A673 (cell line): ENCODE results near the gene SLC2A9. TPM values are rescaled to one million over a fixed set of nuclear protein-coding genes. Genes with fewer than 3 reads are reported as not detected.

Experiments used
- BruUV-seq: library from RNA; stranded (reverse); fragments of 400-500 nt; replicated peaks from 2 replicates; lab custom pipeline; 2021; lab: Mats Ljungman, UMichigan
- CTCF ChIA-PET: fragments of 300-600 bp; sonication (Branson Sonifier 250); formaldehyde crosslinking; loops from one replicate; lab custom pipeline; 2022; ENCODE audit warnings: antibody characterized with exemption; lab: Charles Lee
- POLR2A ChIA-PET: fragments of 300-600 bp; sonication (Branson Sonifier 250); formaldehyde crosslinking; loops from one replicate; lab custom pipeline; 2022; ENCODE audit warnings: antibody characterized with exemption; ENCODE audit not compliant: low non-redundant PET; lab: Charles Lee
- DNase-seq: peaks from one replicate; pipeline ENCODE4 v3.0.0-alpha.2; 2015; ENCODE audit warnings: low spot score
- H3K27ac ChIP-seq: fragments of 200-600 bp; sonication (generic); 2 replicates; pipeline ENCODE4 v1.5.1; 2016; ENCODE audit warnings: mixed run types, low read depth, mild to moderate bottlenecking, mixed read lengths, antibody characterized with exemption, low read length; ENCODE audit not compliant: poor library complexity, severe bottlenecking
- H3K27me3 ChIP-seq: fragments of 200-600 bp; sonication (generic); replicated peaks from 2 replicates; pipeline ENCODE4 v1.6.1; 2017; ENCODE audit warnings: mixed run types, low read depth, mild to moderate bottlenecking, mixed read lengths, antibody characterized with exemption, low read length; ENCODE audit not compliant: insufficient read depth, poor library complexity
- H3K36me3 ChIP-seq: fragments of 200-600 bp; sonication (generic); 2 replicates; pipeline ENCODE4 v1.6.1; 2016; ENCODE audit warnings: mixed run types, mild to moderate bottlenecking, mixed read lengths, antibody characterized with exemption, low read length; ENCODE audit not compliant: insufficient read depth, poor library complexity, severe bottlenecking
- H3K4me1 ChIP-seq: fragments of 200-600 bp; sonication (generic); 2 replicates; pipeline ENCODE4 v1.6.1; 2017; ENCODE audit warnings: mixed run types, mild to moderate bottlenecking, mixed read lengths, antibody characterized with exemption, low read length; ENCODE audit not compliant: insufficient read depth, poor library complexity, severe bottlenecking
- H3K4me3 ChIP-seq: fragments of 200-600 bp; sonication (generic); 2 replicates; pipeline ENCODE4 v1.5.1; 2016; ENCODE audit warnings: low read depth, mixed run types, mild to moderate bottlenecking, mixed read lengths, low read length; ENCODE audit not compliant: poor library complexity, severe bottlenecking
- H3K9me3 ChIP-seq: fragments of 200-600 bp; sonication (generic); 2 replicates; pipeline ENCODE4 v1.6.1; 2016; ENCODE audit warnings: mixed run types, low read depth, mild to moderate bottlenecking, mixed read lengths, antibody characterized with exemption, low read length; ENCODE audit not compliant: poor library complexity, severe bottlenecking
- CTCF ChIP-seq: fragments of 300-800, 200-600 bp; sonication (generic); conservative IDR thresholded peaks from 2 replicates; pipeline ENCODE4 v1.5.1; 2017; ENCODE audit warnings: low read depth, mild to moderate bottlenecking, antibody characterized with exemption, low read length, moderate library complexity, mixed read lengths
- EZH2 ChIP-seq: fragments of 200-600 bp; sonication (generic); IDR thresholded peaks from 2 replicates; pipeline ENCODE4 v1.6.1; 2017; ENCODE audit warnings: borderline replicate concordance, low read depth, mild to moderate bottlenecking, mixed read lengths, antibody characterized with exemption, low read length; ENCODE audit not compliant: poor library complexity, severe bottlenecking
- intact Hi-C: fragments of 100-400 bp; cut with micrococcal nuclease; formaldehyde crosslinking; loops from one replicate; pipeline ENCODE4 v1.10.0; 2022; ENCODE audit not compliant: unreplicated experiment
- total RNA-seq: library from RNA; stranded (reverse); gene quantifications from 2 replicates; pipeline ENCODE4 v1.2.3, GENCODE V29; 2021

The SLC2A9 gene
- total RNA-seq, 1 experiment from 2014 or later: not detected

GRCh38 chr4:10048941-10049697, 27.8 kb upstream of the SLC2A9 start:
- Histone ChIP-seq H3K4me1 (no peaks in the 10 kb centered on the region), H3K27me3 (peaks cover 24% of the 10 kb centered on the region), H3K27ac (no peak overlapping the region), H3K36me3 (no peaks in the 10 kb centered on the region), H3K9me3 (no peaks in the 10 kb centered on the region), H3K4me3 (no peak overlapping the region)
- ChIA-PET CTCF (no interaction called here), POLR2A (no interaction called here)
- BruUV-seq: no TSS peak
- intact Hi-C loops: no loop called here
- no peak for TF ChIP-seq EZH2
- TF ChIP-seq CTCF: no peak
- no peak for DNase-seq

GRCh38 chr4:10047967-10048366, 26.7 kb upstream of the SLC2A9 start:
- H3K36me3 ChIP-seq: no peaks in the 10 kb centered on the region
- H3K27ac ChIP-seq: no peak overlapping the region
- BruUV-seq: no TSS peak
- intact Hi-C loops: no loop called here
- ChIA-PET POLR2A (no interaction called here), CTCF (no interaction called here)
- H3K4me1 ChIP-seq: no peaks in the 10 kb centered on the region
- H3K27me3 ChIP-seq: peaks cover 24% of the 10 kb centered on the region
- H3K4me3 ChIP-seq: no peak overlapping the region
- no peaks in the 10 kb centered on the region for H3K9me3 ChIP-seq
- DNase-seq: no peak
- TF ChIP-seq EZH2 (no peak), CTCF (no peak)

GRCh38 chr4:10046471-10046870, 25.2 kb upstream of the SLC2A9 start:
- intact Hi-C loops: no loop called here
- CTCF ChIA-PET: no interaction called here

More at GRCh38 chr4:10046471-10046870, 25.2 kb upstream of the SLC2A9 start:
- Histone ChIP-seq H3K36me3 (no peaks in the 10 kb centered on the region), H3K9me3 (no peaks in the 10 kb centered on the region), H3K27ac (no peak overlapping the region), H3K27me3 (peaks cover 25% of the 10 kb centered on the region), H3K4me1 (no peaks in the 10 kb centered on the region), H3K4me3 (no peak overlapping the region)
- no peak for TF ChIP-seq EZH2
- TF ChIP-seq CTCF: no peak
- BruUV-seq: no TSS peak
- no peak for DNase-seq
- POLR2A ChIA-PET: no interaction called here
